Vagina (tissue), 2 donors: Measurements from ENCODE around the gene LZIC. TPM values are rescaled to one million over a fixed set of nuclear protein-coding genes. Genes with fewer than 3 reads are reported as not detected.

Experiments
- DNase-seq, 2 donors: peaks; one replicate each; pipeline ENCODE4 v3.0.0-alpha.2; 2017; ENCODE audit errors: extremely low spot score in 2 of 2
- H3K27ac ChIP-seq: fragments of 200-600 bp; sonication (generic); one replicate; pipeline ENCODE4 v1.5.1; 2019
- H3K27me3 ChIP-seq: fragments of 200-600 bp; sonication (generic); one replicate; pipeline ENCODE4 v1.5.1; 2019
- H3K36me3 ChIP-seq, 2 donors: fragments of 200-600 bp; sonication (generic); one replicate each; pipeline ENCODE4 v1.5.1; 2017 to 2019
- H3K4me1 ChIP-seq: fragments of 200-600 bp; sonication (generic); one replicate; pipeline ENCODE4 v1.5.1; 2019
- H3K4me3 ChIP-seq, 2 donors: fragments of 200-600 bp; sonication (generic); 1 replicate in 1 of 2; 2 replicates in 1 of 2; pipeline ENCODE4 v1.5.1; 2016 to 2019
- H3K9me3 ChIP-seq: fragments of 200-600 bp; sonication (generic); one replicate; pipeline ENCODE4 v1.5.1; 2019
- CTCF ChIP-seq, 3 experiments: fragments of 450-650 bp in 2 of 3; fragments of 200-600 bp in 1 of 3; sonication (generic) in 1 of 3; IDR thresholded peaks; one replicate each; pipeline ENCODE4 v1.5.1; 2017 to 2019; ENCODE audit warnings: antibody characterized with exemption in 3 of 3, mild to moderate bottlenecking in 2 of 3, moderate library complexity in 2 of 3
- POLR2A ChIP-seq, 2 donors: fragments of 450-650 bp; IDR thresholded peaks; one replicate each; pipeline ENCODE4 v1.6.1; 2017; ENCODE audit warnings: antibody characterized with exemption in 2 of 2, mild to moderate bottlenecking in 2 of 2, moderate library complexity in 2 of 2
- POLR2AphosphoS5 ChIP-seq, 2 donors: sonication (generic); formaldehyde crosslinking; IDR thresholded peaks; one replicate each; pipeline ENCODE4 v1.9.0; 2017; ENCODE audit warnings: antibody characterized with exemption in 2 of 2, mild to moderate bottlenecking in 2 of 2, low read depth in 1 of 2; ENCODE audit not compliant: insufficient read depth in 1 of 2
- intact Hi-C: fragments of 100-400 bp; cut with DNase I; formaldehyde crosslinking; loops from one replicate; pipeline ENCODE4 v1.15.1; 2023
- total RNA-seq: library from RNA; depleted of rRNA; stranded (reverse); fragments of >200 nt; gene quantifications from one replicate; pipeline ENCODE4 v1.2.3, GENCODE V29; 2016

LZIC gene
- total RNA-seq, result 16.5 TPM

- peaks cover 0 to 10% of the 10 kb centered on the region in 2 donors for H3K36me3 ChIP-seq
- peaks cover 27% of the 10 kb centered on the region for H3K4me1 ChIP-seq
- no peaks in the 10 kb centered on the region for H3K9me3 ChIP-seq
- intact Hi-C loops, result loop anchor here (10.0 kb wide), 1 partner anchor 52 kb away; the partner anchor contains the start of gene RBP7
- H3K4me3 ChIP-seq, result peak within 1 kb of the TSS; percentile 65 to 73
- DNase-seq, result peak in 1 of 2 donors; percentile 91
- no peaks in the 10 kb centered on the region for H3K27me3 ChIP-seq
- TF ChIP-seq POLR2AphosphoS5 (IDR thresholded peaks at IDR 0.05; ENCODE audit: insufficient read depth in 1 of 2, low read depth in 1 of 2), result peak; percentile 94 to 96
- peak in 1 of 2 donors; percentile 50 for TF ChIP-seq POLR2A (IDR thresholded peaks at IDR 0.05)
- TF ChIP-seq CTCF (IDR thresholded peaks at IDR 0.05), result peak in 1 of 3 experiments; percentile 40
- peak within 1 kb of the TSS; percentile 85 for H3K27ac ChIP-seq
Observed at GRCh38 chr1:9942939-9943788, at the start of gene LZIC, which contains the start of gene NMNAT1. LZIC (minus strand) TSS chr1:9943391; CDS start chr1:9936619, 6,772 bp downstream. NMNAT1 (plus strand) TSS chr1:9943475; CDS start chr1:9972074, 28,599 bp downstream.

- H3K4me1 ChIP-seq, result peaks cover 12% of the 10 kb centered on the region
- intact Hi-C loops, result loop anchor here (10.0 kb wide), 1 partner anchor 48 kb away; the partner anchor contains the start of genes LZIC and NMNAT1
- no peaks in the 10 kb centered on the region for H3K9me3 ChIP-seq
- no peaks in the 10 kb centered on the region for H3K27me3 ChIP-seq
- H3K4me3 ChIP-seq, result no peak overlapping the region
- H3K36me3 ChIP-seq, result no peaks in the 10 kb centered on the region
- TF ChIP-seq POLR2AphosphoS5 (IDR thresholded peaks at IDR 0.05; ENCODE audit: insufficient read depth in 1 of 2, low read depth in 1 of 2), result no peak
- no peak for TF ChIP-seq POLR2A (IDR thresholded peaks at IDR 0.05)
- TF ChIP-seq CTCF (IDR thresholded peaks at IDR 0.05), result no peak
- no peak for DNase-seq
- H3K27ac ChIP-seq, result no peak overlapping the region
Observed at GRCh38 chr1:9992910-9993309, 49.7 kb upstream of the LZIC start.

GRCh38 chr1:9990944-9991343 lies 47.8 kb upstream of the LZIC start:
- H3K27me3 ChIP-seq, result no peaks in the 10 kb centered on the region
- H3K9me3 ChIP-seq, result no peaks in the 10 kb centered on the region
- no peak overlapping the region for H3K27ac ChIP-seq
- H3K36me3 ChIP-seq, result no peaks in the 10 kb centered on the region
- TF ChIP-seq CTCF (IDR thresholded peaks at IDR 0.05), result no peak
- peak in 1 of 2 donors; percentile 67 for TF ChIP-seq POLR2AphosphoS5 (IDR thresholded peaks at IDR 0.05; ENCODE audit: insufficient read depth in 1 of 2, low read depth in 1 of 2)
- DNase-seq, result no peak
- H3K4me1 ChIP-seq, result no peaks in the 10 kb centered on the region
- intact Hi-C loops, result loop anchor here (10.0 kb wide), 1 partner anchor 46 kb away; the partner anchor contains the start of genes LZIC and NMNAT1
- H3K4me3 ChIP-seq, result no peak overlapping the region

GRCh38 chr1:9989773-9990172 lies 46.6 kb upstream of the LZIC start:
- no peak overlapping the region for H3K4me3 ChIP-seq

More at GRCh38 chr1:9989773-9990172, 46.6 kb upstream of the LZIC start:
- H3K4me1 ChIP-seq, result no peaks in the 10 kb centered on the region
- no peaks in the 10 kb centered on the region for H3K36me3 ChIP-seq
- TF ChIP-seq POLR2AphosphoS5 (IDR thresholded peaks at IDR 0.05; ENCODE audit: insufficient read depth in 1 of 2, low read depth in 1 of 2), result no peak
- no peak for TF ChIP-seq POLR2A (IDR thresholded peaks at IDR 0.05)
- TF ChIP-seq CTCF (IDR thresholded peaks at IDR 0.05), result no peak
- DNase-seq, result no peak
- H3K27me3 ChIP-seq, result no peaks in the 10 kb centered on the region
- intact Hi-C loops, result loop anchor here (10.0 kb wide), 1 partner anchor 45 kb away; the partner anchor contains the start of genes LZIC and NMNAT1
- no peaks in the 10 kb centered on the region for H3K9me3 ChIP-seq
- no peak overlapping the region for H3K27ac ChIP-seq
